Muscle layer of duodenum (tissue), 2 donors: ENCODE measurements around the gene METTL25.

ENCODE experiments used
- H3K27ac ChIP-seq: one replicate; pipeline ENCODE4 v1.7.0; 2013; ENCODE audit warnings: mild to moderate bottlenecking, low read length
- H3K27me3 ChIP-seq: one replicate; pipeline ENCODE4 v1.7.0; 2013; ENCODE audit warnings: low read depth, mild to moderate bottlenecking, control low read depth, low read length
- H3K36me3 ChIP-seq, 2 donors: one replicate each; pipeline ENCODE4 v1.7.0; 2013; ENCODE audit warnings: low read length in 2 of 2, control low read depth in 1 of 2, mild to moderate bottlenecking in 1 of 2; ENCODE audit not compliant: insufficient read depth in 2 of 2, control insufficient read depth in 1 of 2
- H3K4me1 ChIP-seq, 2 donors: one replicate each; pipeline ENCODE4 v1.7.0; 2013; ENCODE audit warnings: low read length in 2 of 2, mild to moderate bottlenecking in 2 of 2, control low read depth in 1 of 2, moderate library complexity in 1 of 2; ENCODE audit not compliant: insufficient read depth in 2 of 2, control insufficient read depth in 1 of 2
- H3K4me3 ChIP-seq, 2 donors: one replicate each; pipeline ENCODE4 v1.7.0; 2013; ENCODE audit warnings: low read length in 2 of 2, low read depth in 1 of 2, mild to moderate bottlenecking in 1 of 2
- H3K9me3 ChIP-seq, 2 donors: one replicate each; pipeline ENCODE4 v1.7.0; 2013; ENCODE audit warnings: low read length in 2 of 2, control low read depth in 1 of 2, mild to moderate bottlenecking in 1 of 2; ENCODE audit not compliant: control insufficient read depth in 1 of 2
- donor health status: healthy.

Gene METTL25

GRCh38 chr12:82525616-82526015, 167.3 kb downstream of the METTL25 start:
- no peaks in the 10 kb centered on the region for H3K27me3 ChIP-seq
- no peak overlapping the region for H3K4me3 ChIP-seq

GRCh38 chr12:82527165-82527780, 168.9 kb downstream of the METTL25 start:
- peaks cover 0 to 4% of the 10 kb centered on the region in 2 donors for H3K4me1 ChIP-seq
- H3K27ac ChIP-seq, result no peak overlapping the region
- H3K9me3 ChIP-seq, result no peaks in the 10 kb centered on the region
- no peaks in the 10 kb centered on the region for H3K36me3 ChIP-seq
- H3K4me3 ChIP-seq, result no peak overlapping the region
- H3K27me3 ChIP-seq, result no peaks in the 10 kb centered on the region

More at GRCh38 chr12:82525616-82526015, 167.3 kb downstream of the METTL25 start:
- H3K4me1 ChIP-seq, result peaks cover 0 to 4% of the 10 kb centered on the region in 2 donors
- H3K9me3 ChIP-seq, result no peaks in the 10 kb centered on the region
- no peak overlapping the region for H3K27ac ChIP-seq
- no peaks in the 10 kb centered on the region for H3K36me3 ChIP-seq
